Measurements from ENCODE around the gene NRXN2.

NRXN2 gene

GRCh38 chr11:64719406-64719805 is 3.6 kb downstream of the NRXN2 start:
- H3K4me3 ChIP-seq (replicated peaks in 1 of 2; ENCODE audit: low read depth in 2 of 2, low read length in 2 of 2), result no peak overlapping the region
- no peak for TF ChIP-seq CTCF (IDR thresholded peaks at IDR 0.05; ENCODE audit: low read depth, low read length)
- no peak for DNase-seq (ENCODE audit: low read depth in 2 of 2)

- TF ChIP-seq CTCF (IDR thresholded peaks at IDR 0.05; ENCODE audit: low read depth, low read length), result no peak
- H3K4me3 ChIP-seq (replicated peaks in 1 of 2; ENCODE audit: low read depth in 2 of 2, low read length in 2 of 2), result no peak overlapping the region
- DNase-seq (ENCODE audit: low read depth in 2 of 2), result no peak
These were observed 4.2 kb downstream of the NRXN2 start for GRCh38 chr11:64718780-64719124.

GRCh38 chr11:64718084-64718779 is 4.8 kb downstream of the NRXN2 start:
- DNase-seq (ENCODE audit: low read depth in 2 of 2), result no peak
- TF ChIP-seq CTCF (IDR thresholded peaks at IDR 0.05; ENCODE audit: low read depth, low read length), result no peak
- H3K4me3 ChIP-seq (replicated peaks in 1 of 2; ENCODE audit: low read depth in 2 of 2, low read length in 2 of 2), result no peak overlapping the region

GRCh38 chr11:64717268-64717578 is 5.8 kb downstream of the NRXN2 start:
- H3K4me3 ChIP-seq (replicated peaks in 1 of 2; ENCODE audit: low read depth in 2 of 2, low read length in 2 of 2), result no peak overlapping the region
- no peak for DNase-seq (ENCODE audit: low read depth in 2 of 2)

GRCh38 chr11:64716473-64717267 is 6.3 kb downstream of the NRXN2 start:
- DNase-seq (ENCODE audit: low read depth in 2 of 2), result no peak
- TF ChIP-seq CTCF (IDR thresholded peaks at IDR 0.05; ENCODE audit: low read depth, low read length), result no peak
- H3K4me3 ChIP-seq (replicated peaks in 1 of 2; ENCODE audit: low read depth in 2 of 2, low read length in 2 of 2), result no peak overlapping the region

More at GRCh38 chr11:64717268-64717578, 5.8 kb downstream of the NRXN2 start:
- TF ChIP-seq CTCF (IDR thresholded peaks at IDR 0.05; ENCODE audit: low read depth, low read length), result no peak

GRCh38 chr11:64715756-64716472 is 7.1 kb downstream of the NRXN2 start:
- no peak for TF ChIP-seq CTCF (IDR thresholded peaks at IDR 0.05; ENCODE audit: low read depth, low read length)
- no peak for DNase-seq (ENCODE audit: low read depth in 2 of 2)
- H3K4me3 ChIP-seq (replicated peaks in 1 of 2; ENCODE audit: low read depth in 2 of 2, low read length in 2 of 2), result no peak overlapping the region

Measured in cardiac fibroblast (primary cell).